Iris pigment epithelial cell (primary cell): Measurements from ENCODE around the gene GOLGA6A.
"Not testable (repeated sequence)": the region's sequence is repeated elsewhere in the genome, so short reads cannot be mapped to it uniquely, and the experiment has no call there.

Experiments used
- DNase-seq: peaks from one replicate; pipeline ENCODE4 v3.0.0-alpha.2; 2011; ENCODE audit warnings: low read depth

The GOLGA6A gene

DNA sequence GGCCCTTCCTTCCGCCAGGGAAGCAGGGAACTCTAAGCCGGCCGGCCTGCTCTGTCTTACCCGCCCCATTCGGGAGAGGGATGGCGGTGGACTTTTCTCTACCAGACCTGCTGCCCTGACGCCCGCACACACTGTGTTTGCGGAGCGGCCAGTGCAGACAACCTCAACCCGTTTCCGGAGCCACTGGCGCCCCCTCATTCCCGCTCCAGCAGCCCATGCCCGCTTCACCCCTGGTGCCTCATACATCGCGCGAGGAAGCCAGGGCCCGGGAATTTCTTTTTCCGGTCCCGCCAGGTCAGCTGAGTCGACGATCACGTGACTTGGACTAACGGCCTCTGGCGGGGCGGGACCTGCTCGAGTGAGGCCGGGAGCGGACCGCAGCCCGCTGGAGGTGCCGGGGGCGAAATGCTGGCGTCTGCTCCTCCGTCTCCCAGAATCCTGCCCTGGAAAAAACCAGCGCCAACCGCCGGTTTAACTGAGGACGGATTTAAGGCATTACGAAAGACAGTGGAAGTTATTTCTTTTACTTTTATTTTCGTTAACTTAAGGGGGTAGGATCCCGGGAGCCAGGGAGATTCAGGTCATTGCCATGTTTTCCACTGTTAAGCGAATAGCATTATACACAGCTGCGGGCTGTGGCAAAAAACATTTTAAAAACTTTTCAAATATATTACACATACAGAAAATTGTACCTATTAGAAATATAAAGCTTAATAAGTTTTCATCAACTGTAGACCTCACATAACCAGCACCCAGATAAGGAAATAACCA, 17.8 kb upstream of the GOLGA6A start:
- peak; percentile 88 for DNase-seq

DNA sequence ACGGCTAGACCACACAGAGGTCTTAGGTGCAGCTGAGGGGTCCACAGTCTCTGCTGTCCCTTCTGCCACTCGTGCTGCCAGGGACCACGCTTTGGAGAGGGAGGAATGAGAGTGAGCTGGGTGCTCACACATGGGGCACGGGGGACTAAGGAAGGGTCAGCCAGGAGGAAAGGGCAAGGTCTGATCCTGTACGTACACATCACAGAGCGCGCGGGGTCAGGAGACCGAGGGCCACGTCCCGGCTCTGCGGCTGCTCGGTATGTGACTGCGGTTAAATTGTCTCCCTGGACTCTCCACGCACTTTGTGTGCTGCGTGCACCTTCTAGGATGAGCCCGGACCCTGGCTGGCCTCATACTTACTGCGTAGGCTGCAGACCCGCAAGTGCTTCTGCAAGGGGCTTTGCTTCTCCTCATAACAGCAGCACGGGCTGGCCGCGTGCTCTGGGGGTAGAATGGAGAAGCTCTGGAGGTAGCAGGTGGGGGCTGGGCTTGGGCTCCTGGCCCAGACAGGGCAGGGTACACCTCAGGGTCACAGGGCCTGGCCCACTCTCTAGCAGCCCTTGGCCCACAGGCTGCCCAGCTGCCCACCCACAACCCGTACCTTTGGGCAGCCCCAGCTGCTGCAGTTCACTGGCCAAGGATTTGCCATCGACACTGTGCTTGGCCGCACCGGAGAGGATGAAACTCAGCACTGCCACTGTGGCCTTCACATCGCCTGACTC, 14.6 kb upstream of the GOLGA6A start:
- not testable (repeated sequence) for DNase-seq

DNA sequence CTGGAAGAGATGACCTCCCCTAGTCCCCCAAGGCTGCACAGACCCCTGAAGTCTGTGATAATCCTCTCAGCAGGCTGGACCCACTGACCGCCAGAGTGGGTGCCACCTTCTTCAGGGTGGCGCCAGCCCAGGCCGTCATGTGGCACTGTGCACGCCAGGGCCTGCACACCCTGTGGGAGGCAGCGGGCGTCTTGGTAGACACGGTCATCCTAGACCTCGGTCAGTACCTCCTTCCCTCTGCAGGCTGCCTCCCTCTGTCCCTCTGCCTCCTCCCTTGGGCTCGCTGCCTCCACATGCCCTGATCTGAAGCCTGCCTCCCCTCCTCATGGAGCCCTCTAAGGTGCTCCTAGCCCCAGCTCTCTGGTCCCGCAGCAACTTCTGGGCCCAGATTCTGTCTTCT, 13.3 kb upstream of the GOLGA6A start:
- DNase-seq = not testable (repeated sequence)

DNA sequence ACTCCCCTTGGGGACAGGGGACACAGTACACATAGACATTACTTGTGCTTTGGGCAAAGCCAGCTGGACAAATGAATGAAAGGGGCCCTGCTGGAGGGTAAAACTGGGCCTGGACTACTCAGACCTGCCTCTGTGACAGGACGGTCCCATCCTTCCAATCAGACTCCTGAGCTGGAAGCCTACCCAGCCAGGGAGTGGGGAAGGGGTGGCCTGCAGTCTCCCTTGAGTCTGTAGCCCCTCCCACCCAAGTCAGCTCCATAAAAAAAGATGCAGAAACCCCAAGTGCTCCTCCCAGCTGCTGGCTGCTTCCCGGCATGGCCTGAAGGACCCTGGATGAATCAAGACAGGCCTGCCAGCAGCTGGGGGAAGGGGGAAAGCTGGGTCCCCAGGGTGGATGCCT, 12.2 kb upstream of the GOLGA6A start:
- not testable (repeated sequence) for DNase-seq

DNA sequence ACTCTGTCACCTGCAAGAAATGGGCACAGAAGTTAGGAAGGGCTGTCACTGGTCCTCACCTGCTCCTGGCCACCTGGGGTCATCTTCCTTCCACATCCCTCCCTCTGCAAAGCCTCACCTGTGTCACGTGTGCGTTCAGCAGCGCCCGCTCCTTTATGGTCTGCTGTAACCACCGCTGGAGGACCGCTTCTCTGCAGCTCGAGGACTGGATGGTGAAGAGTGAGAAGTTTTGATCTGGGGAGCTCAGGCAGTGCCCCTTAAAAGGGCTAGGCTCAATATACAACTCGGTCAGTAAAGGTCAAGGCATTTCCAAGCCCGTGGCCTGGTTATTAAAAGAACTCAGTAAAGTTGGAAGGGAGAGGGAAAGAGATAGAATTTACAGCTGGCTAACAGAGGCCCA, 6.6 kb downstream of the GOLGA6A start:
- DNase-seq = not testable (repeated sequence)

DNA sequence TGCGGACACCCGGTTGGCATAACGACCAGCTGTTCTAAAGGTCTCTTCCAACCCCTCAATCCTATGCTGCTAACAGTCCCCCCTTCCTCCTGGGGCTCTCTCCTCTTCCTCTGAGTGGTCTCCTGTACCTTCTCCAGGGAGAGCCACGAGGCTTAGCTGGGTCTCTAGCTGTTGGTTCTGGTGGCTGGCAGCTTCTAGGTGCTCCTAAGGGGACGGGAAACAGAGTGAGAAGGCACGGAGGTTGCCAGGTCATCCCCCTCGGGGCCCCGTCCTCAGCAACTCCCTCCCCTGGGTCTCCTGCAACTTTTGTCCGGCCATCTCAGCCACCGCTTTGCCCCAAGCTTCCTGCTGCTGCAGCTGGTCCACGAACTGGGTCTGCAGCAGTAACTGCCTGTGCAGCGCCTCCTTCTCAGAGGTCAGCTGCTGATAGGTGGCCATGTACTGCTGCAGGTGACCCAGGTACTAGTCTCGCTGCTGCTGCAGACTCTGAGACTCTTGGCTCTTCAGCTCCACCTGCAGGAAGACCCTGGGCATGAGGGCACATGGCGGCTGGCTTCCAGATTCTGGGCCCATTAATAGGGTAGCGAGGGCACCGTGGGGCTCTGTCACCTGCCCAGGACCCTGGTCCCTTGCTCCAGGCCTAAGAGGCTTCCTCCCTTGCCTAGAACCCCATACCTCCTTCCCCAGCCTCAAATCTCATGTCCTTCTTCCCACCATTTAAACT, 9.6 kb downstream of the GOLGA6A start:
- DNase-seq = not testable (repeated sequence)

DNA sequence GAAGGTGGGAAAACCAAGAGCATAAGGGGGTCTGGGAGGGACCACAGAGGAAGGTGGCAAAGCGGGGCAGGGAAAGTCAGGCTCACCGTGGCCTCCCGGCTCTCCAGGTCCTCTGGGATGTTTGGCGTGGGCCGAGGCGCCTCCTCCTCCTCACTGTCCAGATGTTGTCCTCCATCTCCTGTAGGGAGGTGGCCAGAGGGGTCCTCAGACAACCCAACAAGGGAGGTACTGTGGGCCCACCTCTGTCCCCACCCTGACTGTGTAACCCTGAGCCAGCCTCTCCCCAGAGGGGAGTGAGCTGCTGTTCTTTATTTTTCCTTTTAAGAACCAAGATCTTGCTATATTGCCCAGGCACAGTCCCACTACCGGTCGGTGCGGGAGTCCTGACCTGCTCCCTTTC, 10.2 kb downstream of the GOLGA6A start:
- not testable (repeated sequence) for DNase-seq

DNA sequence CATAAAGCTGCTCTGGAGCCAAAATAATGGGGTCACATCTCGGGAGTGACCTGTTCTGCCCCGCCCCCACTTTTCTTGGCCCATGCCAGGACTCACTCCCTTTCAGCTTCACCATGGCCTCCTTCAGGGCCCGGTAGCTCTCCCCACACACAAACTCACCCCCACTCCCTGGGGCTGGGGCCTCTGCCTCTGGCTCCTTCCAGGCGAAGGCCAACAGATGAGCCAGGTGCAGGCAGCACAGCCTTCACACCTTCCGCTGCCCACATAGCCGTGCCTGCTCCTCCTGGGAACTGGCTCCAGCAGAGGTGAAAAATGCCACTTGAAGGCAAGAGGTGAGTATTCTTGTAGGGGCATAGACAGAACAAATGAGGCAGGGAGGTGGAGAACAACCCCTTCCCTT, 10.7 kb downstream of the GOLGA6A start:
- DNase-seq = not testable (repeated sequence)

DNA sequence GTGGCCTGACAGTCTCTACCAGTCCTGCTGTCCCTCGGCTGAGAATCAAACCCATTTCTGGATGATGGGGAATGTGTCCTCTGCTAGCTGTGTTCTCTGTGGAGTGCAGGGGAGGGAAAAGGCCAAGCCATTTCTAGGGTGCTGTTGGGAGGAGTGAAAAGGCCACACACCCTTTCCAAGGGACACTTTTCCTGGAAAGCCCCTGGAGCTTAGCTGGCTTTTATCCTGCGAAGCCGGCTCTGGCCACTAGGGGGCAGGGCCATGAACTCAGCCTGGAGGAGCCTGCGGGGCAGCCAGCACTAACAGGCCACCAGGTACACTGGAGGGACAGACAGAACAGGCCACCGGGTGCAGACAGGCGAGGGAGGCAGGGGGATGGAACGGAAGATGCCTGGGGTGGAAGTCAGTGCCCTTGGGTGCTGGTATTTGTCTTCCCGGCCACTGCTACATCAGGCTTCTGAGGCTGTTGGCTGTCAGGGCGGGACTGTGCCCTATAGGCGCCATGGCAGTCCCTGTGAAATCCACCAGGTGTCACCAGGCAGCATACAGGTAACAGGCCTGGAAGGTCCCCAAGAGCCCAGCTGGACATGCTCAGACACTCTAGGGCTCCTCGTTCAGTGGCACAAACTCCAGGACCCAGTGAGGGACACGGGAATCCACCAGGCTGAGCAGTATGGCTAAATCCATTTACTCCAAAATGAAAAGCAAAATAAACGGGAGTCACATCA, 16.5 kb downstream of the GOLGA6A start:
- not testable (repeated sequence) for DNase-seq

DNA sequence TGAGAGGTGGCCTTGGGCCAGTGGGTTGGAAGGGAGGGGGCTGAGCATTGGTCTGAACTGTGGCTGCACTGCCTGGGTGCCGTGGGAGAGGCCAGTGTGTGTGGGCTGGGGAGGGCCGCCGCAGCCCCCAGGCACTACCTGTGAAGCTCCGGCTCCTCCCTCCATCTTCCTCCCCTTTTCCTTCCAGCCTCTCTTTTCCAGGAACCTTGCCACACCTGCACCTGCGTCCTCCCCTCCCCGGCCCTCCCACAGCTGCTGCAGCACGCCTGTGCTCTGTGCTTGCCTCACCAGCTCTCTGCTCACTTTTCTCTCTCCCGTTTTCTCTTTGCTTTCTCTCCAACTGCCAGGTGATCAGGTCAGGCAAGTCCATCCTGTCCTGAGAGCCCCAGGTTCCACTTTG, 17.5 kb downstream of the GOLGA6A start:
- not testable (repeated sequence) for DNase-seq

DNA sequence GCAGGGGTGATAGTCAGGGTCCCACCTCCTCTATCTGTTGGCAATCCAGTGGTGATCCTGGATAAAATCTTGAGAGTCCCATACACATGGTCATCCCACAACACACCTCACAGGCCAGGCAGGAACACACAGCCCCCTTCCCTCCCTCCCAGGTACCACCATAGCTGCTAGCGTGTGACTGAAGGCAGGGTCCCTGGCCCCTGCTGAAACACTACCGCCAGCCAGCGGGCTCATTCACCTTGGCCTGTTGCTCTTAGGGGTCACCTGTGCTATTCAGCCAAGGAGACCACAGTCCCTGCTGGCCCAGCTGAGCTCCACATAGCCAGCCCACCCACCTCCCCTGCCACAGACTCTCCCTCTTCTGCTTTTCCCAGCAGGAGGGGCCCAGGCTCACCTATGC, 18.2 kb downstream of the GOLGA6A start:
- not testable (repeated sequence) for DNase-seq

DNA sequence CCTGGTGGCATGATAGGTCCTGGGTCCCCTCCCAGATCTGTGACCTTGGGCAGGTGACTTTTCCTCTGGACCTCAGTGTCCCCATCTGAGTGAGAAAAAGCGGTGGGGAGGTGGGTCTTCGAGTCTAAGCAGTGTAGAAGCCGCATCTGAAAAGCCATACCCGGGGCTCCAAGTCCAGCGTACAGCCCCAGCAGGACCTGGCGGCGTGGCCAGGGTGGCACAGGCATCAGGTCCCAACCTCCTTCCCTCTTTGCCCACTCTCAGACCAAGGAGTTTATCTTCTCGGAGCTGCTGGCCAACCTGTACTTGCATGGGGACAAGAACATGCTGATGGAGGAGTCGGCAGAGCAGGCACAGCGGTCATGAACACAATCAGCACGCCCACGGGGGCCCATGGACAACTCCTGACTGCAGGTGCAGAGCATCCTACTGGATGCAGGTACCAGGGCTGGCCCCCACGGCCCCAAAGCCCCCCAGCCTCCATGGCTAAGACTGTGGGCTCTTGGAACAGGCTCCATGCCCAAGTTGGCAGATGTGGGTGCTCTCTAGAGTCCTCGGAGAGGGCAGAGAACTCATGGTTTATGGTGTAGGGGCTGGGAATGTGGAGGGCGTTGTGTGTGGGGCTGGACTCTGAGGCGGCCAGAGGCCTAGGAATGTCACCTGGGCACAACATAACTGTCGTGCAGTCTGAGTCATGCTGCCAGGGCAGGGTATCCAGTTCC, 18.8 kb downstream of the GOLGA6A start:
- not testable (repeated sequence) for DNase-seq

DNA sequence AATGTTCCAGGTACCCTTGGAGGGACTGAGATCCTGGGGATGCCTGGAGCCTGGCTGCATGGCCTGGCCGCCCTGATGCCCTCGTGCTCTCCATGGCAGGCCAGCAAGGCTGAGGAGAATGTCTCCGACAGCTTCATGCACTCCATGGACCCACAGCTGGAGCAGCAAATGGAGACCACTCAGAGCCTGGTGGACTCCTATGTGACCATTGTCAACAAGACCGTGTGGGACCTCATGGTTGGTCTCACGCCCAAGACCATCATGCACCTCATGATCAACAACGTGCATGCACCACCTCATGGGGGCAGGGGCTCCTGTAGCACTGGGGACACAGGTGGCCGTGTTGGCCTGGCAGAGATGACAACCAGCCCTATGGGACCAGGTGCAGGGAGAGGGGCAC, 19.7 kb downstream of the GOLGA6A start:
- DNase-seq = no peak

DNA sequence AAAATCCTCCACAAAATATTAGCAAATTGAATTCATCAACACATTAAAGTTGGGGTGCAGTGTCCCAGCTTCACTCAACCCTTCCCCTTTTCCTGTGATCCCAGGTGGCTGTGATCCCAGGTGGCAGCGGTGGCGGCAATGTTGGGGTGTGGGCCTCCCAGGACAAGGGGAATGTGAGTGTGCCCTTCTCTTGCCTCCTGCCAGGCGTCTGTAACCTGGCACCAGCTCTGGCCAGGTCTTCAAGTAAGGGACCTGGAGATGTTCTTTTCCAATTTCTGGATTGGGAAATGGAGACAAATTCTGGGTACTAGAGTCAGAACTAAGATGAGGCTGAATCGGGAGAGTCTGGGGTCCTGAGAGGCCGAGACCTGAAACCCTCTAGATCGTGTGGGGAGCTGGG, 20.1 kb downstream of the GOLGA6A start:
- DNase-seq = no peak

DNA sequence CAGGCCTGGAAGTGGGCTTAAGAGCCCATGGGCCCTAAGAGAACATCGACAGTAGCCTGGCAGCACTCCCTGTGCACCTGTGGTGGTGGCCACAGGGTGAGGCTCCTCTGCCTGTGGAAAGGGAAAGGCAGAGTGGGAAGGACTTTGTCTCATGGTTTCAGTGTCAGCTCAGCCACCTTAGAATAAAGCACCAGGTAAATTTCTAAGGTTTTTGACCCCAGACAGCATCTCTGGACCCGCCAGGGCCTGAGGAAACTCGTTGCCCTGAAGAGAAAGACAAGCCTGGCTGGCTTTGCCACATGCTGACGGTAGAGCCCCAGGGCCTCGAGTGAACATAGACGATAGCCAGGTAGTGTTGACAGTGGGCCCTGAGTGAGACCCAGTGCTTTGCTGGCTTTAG, 22.1 kb downstream of the GOLGA6A start:
- no peak for DNase-seq

DNA sequence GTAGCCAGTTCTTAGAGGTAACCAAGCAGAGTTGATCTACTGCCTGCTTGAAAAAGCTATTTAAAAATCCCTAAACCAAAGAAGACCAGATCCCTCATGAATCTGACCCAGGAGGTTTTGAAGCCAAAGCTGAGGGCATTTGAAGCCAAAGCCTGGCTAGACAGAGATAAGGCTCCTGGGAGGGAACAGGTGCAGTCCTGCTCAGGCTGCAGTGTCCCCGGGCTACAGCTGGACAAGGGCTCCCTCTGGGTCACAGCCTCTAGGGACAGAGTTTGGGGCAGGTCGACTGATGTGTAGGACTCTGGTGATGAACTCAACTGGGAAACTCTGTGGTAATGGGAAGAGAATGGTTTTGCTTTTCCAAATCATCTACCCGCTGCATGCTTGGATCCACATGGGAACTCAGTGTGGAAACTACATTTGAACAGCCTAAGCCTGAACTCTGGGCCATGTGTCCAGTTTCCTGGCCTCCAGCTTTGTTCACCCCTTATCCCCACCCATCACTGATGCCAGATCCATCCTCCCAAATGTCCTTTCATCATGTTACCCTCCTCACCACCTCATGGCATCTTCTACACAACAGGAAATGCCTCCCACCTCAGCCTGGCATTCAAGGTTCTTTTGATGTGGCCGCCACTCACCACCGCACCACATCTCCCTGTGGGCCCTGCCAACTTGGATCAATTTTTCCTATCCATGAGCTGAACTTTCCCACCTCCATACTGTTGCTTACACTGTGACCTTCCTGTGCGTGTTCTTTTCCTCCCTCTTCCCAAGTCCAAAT, 23.1 kb downstream of the GOLGA6A start:
- not testable (repeated sequence) for DNase-seq

DNA sequence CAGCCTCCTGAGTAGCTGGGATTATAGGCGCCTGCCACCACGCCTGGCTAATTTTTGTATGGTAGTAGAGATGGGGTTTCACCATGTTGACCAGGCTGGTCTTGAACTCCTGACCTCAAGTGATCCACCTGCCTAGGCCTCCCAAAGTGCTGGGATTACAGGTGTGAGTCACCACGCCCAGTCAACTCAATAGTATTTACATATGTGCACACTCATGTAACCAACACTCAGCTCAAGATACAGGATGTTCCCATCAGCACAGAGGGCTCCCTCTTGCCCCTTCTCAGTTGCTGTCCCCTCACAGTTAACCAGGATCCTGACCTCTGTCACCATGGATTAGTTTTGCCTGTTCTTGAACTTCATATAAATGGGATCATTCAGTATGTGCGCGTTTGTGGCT, 26.0 kb downstream of the GOLGA6A start:
- DNase-seq = not testable (repeated sequence)

DNA sequence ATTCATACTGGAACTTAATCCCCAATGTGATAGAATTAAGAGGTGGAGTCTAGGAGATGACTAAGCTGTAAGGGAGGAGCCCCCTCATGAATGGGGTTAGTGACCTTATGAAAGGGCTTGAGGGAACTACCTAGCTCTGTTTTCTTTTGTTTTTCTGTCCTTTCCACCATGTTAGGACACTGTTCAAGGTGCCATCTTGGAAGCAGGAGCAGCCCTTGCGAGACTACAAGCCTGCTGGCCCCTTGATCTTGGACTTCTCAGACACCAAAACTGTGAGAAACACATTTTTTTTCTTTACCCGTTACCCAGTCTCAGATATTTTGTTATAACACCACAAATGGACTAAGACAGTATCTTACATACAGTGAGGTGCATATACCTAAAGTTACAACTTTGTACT, 26.5 kb downstream of the GOLGA6A start:
- no peak for DNase-seq

DNA sequence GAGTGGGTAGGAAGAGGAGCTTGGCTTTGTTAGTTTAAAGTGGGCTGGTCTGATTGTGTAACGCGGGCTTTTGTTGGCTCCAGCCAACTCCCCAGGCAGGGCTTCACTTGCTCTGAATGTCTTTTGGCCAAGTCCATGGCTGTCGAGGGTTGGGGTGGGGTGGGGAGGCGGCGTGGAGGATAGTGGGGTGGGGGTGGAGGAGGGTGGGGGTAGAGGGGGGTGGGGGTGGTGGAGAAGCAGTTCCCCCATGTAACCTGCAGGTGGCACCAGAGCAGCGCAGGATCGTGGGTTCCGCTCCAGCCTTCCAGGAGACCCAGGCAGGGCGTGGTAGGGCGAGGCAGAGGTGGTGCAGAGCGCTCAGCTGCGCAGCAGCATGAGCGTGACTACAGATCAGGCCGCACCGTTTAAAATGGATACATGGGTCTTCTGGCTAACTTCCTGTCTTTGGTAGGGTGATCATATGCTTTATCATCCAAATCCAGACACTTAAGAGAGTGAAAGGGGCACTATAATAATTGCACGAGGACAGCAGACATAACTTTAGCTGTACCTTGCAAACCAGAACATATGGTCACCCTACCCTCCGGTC, 28.3 kb downstream of the GOLGA6A start:
- peak; percentile 72 for DNase-seq

DNA sequence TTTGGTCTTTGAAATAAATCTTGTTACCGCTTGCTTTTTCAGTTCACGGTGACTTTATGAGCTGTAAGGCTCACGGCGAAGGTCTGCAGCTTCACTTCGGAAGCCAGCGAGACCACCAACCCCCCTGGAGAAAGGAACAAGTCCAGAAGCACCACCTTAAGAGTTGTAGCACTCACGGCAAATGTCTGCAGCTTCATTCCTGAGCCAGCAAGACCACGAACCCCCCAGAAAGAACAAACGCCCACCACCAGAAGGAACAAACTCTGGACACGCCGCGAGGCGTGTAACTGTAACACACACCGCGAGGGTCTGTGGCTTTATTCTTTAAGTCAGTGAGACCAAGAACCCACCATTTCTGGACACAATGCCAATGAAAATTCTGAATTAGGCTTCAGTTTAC, 28.8 kb downstream of the GOLGA6A start:
- no peak for DNase-seq
